BE2C (cell line): ENCODE data around the gene FKBP15.

ENCODE experiments used
- DNase-seq: peaks from one replicate; pipeline ENCODE4 v3.0.0-alpha.2; 2020
- H3K27me3 ChIP-seq: fragments of 250-450 bp; sonication (Bioruptor Pico); 2 replicates; pipeline ENCODE4 v1.5.1; 2020; ENCODE audit warnings: mild to moderate bottlenecking
- H3K36me3 ChIP-seq: fragments of 250-450 bp; sonication (Bioruptor Pico); 2 replicates; pipeline ENCODE4 v1.5.1; 2020; ENCODE audit warnings: mild to moderate bottlenecking
- H3K4me1 ChIP-seq: fragments of 250-450 bp; sonication (Bioruptor Pico); 2 replicates; pipeline ENCODE4 v1.5.1; 2020
- H3K4me3 ChIP-seq: 2 replicates; pipeline ENCODE4 v1.5.1; 2011; ENCODE audit warnings: low read depth, low read length
- H3K9me3 ChIP-seq: fragments of 250-450 bp; sonication (Bioruptor Pico); 2 replicates; pipeline ENCODE4 v1.5.1; 2020
- CTCF ChIP-seq: IDR thresholded peaks from 2 replicates; pipeline ENCODE4 v1.5.1; 2012; ENCODE audit warnings: mild to moderate bottlenecking, low read depth, low read length

FKBP15 gene

GRCh38 chr9:113181165-113181564 is 39.9 kb downstream of the FKBP15 start:
- no peaks in the 10 kb centered on the region for H3K9me3 ChIP-seq
- peaks cover 84% of the 10 kb centered on the region for H3K36me3 ChIP-seq
- no peak for TF ChIP-seq CTCF
- no peak for DNase-seq
- no peaks in the 10 kb centered on the region for H3K27me3 ChIP-seq
- no peaks in the 10 kb centered on the region for H3K4me1 ChIP-seq
- no peak overlapping the region for H3K4me3 ChIP-seq

GRCh38 chr9:113179839-113180238 is 41.2 kb downstream of the FKBP15 start:
- Histone ChIP-seq H3K4me3 (no peak overlapping the region), H3K9me3 (no peaks in the 10 kb centered on the region), H3K27me3 (no peaks in the 10 kb centered on the region), H3K36me3 (peaks cover 84% of the 10 kb centered on the region), H3K4me1 (no peaks in the 10 kb centered on the region)
- TF ChIP-seq CTCF = no peak
- no peak for DNase-seq

- no peaks in the 10 kb centered on the region for H3K27me3 ChIP-seq
- H3K36me3 ChIP-seq = peaks cover 83% of the 10 kb centered on the region
- no peak overlapping the region for H3K4me3 ChIP-seq
- no peaks in the 10 kb centered on the region for H3K9me3 ChIP-seq
- TF ChIP-seq CTCF = no peak
- DNase-seq = no peak
- H3K4me1 ChIP-seq = no peaks in the 10 kb centered on the region
These were observed 43.0 kb downstream of the FKBP15 start for GRCh38 chr9:113178087-113178486.

- Histone ChIP-seq H3K36me3 (peaks cover 83% of the 10 kb centered on the region), H3K9me3 (no peaks in the 10 kb centered on the region), H3K27me3 (no peaks in the 10 kb centered on the region), H3K4me3 (no peak overlapping the region), H3K4me1 (no peaks in the 10 kb centered on the region)
- TF ChIP-seq CTCF = no peak
- no peak for DNase-seq
These were observed 43.8 kb downstream of the FKBP15 start for GRCh38 chr9:113177251-113177650.

GRCh38 chr9:113176803-113177202 is 44.3 kb downstream of the FKBP15 start:
- peaks cover 82% of the 10 kb centered on the region for H3K36me3 ChIP-seq
- no peak for TF ChIP-seq CTCF
- H3K4me3 ChIP-seq = no peak overlapping the region
- no peaks in the 10 kb centered on the region for H3K4me1 ChIP-seq
- no peaks in the 10 kb centered on the region for H3K9me3 ChIP-seq
- H3K27me3 ChIP-seq = no peaks in the 10 kb centered on the region
- DNase-seq = no peak

GRCh38 chr9:113173341-113173740 is 47.7 kb downstream of the FKBP15 start:
- no peak for TF ChIP-seq CTCF
- Histone ChIP-seq H3K4me1 (no peaks in the 10 kb centered on the region), H3K9me3 (no peaks in the 10 kb centered on the region), H3K27me3 (no peaks in the 10 kb centered on the region), H3K4me3 (no peak overlapping the region), H3K36me3 (peaks cover 93% of the 10 kb centered on the region)
- no peak for DNase-seq
